Measurements from ENCODE around the gene ALDH4A1.

DNA sequence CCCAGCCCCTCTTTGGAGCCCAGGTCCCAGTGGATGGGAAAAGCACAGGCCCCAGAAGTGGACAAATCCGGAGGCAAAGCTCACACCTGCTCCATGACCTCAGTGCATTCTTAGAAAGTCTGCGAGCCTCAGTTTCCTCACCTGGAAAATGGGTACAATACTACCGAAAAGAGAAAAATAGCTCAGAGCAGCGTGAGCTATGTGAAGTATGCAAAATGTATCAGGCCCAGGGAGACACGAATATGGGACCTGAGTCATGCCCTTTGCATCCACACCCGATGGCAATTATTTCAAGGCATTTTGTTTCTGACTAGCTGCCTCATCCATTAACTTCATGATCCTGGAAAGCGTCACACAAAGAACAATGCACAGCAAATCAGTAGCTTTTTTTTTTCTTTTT, 9.2 kb downstream of the ALDH4A1 start:
- TF ChIP-seq POLR2AphosphoS5 (IDR thresholded peaks at IDR 0.05; ENCODE audit: low read depth, low read length), result no peak
- TF ChIP-seq POLR2A (IDR thresholded peaks at IDR 0.05; ENCODE audit: low read depth, low read length), result no peak
- TF ChIP-seq TAF1 (IDR thresholded peaks at IDR 0.05; ENCODE audit: borderline replicate concordance, low read depth, low read length), result no peak
